Upper lobe of right lung (tissue), 1 donor: ENCODE results near the gene TMEM79. TPM values are rescaled to one million over a fixed set of nuclear protein-coding genes. Genes with fewer than 3 reads are reported as not detected.
A peak's percentile ranks its signal among the peaks of the same experiment; 100 is the strongest.

Experiments
- ATAC-seq: fragments of 200-7000 bp; cut with Tn5 transposase; one replicate; pipeline ENCODE4 v1.9.1; 2020; ENCODE audit warnings: mild to moderate bottlenecking, moderate library complexity
- DNase-seq: peaks from one replicate; pipeline ENCODE4 v3.0.0-alpha.2; 2020
- H3K27ac ChIP-seq: fragments of 200-600 bp; one replicate; pipeline ENCODE4 v1.8.0; 2022
- H3K27me3 ChIP-seq: fragments of 200-600 bp; one replicate; pipeline ENCODE4 v1.8.0; 2022; ENCODE audit warnings: mild to moderate bottlenecking
- H3K36me3 ChIP-seq: fragments of 200-600 bp; one replicate; pipeline ENCODE4 v1.8.0; 2022
- H3K4me1 ChIP-seq: fragments of 200-600 bp; one replicate; pipeline ENCODE4 v1.8.0; 2022
- H3K4me3 ChIP-seq: fragments of 200-600 bp; one replicate; pipeline ENCODE4 v1.8.0; 2022; ENCODE audit warnings: mild to moderate bottlenecking
- H3K9me3 ChIP-seq: fragments of 200-600 bp; one replicate; pipeline ENCODE4 v1.8.0; 2022
- CTCF ChIP-seq: fragments of 200-600 bp; IDR thresholded peaks from one replicate; pipeline ENCODE4 v1.8.0; 2022; ENCODE audit warnings: antibody characterized with exemption
- intact Hi-C: fragments of 100-400 bp; cut with DNase I; formaldehyde crosslinking; loops from one replicate; pipeline ENCODE4 v1.11.0; 2022
- total RNA-seq: library from RNA; stranded (reverse); fragmentation: NEBNext Ultra II Directional; extraction: Animal tissue kit (Norgen Biotek cat#: 25700); gene quantifications from one replicate; pipeline ENCODE4 v1.2.1, GENCODE V29; 2021
- donor health status: DM: no; HTN: yes; CAD: no; lungs with severe emphysema.

TMEM79 gene
- total RNA-seq, 1 donor from 2014 or later = 3.3 TPM

GRCh38 chr1:156298852-156299357 is 14.8 kb downstream of the TMEM79 start, which contains the start of gene VHLL:
TSS of gene VHLL (minus strand) at chr1:156299307. CDS start at chr1:156299189, 118 bp downstream.
- no peak for DNase-seq
- H3K9me3 ChIP-seq = no peaks in the 10 kb centered on the region
- ATAC-seq = no peak
- TF ChIP-seq CTCF = no peak
- intact Hi-C loops = no loop called here
- H3K36me3 ChIP-seq = peaks cover 3% of the 10 kb centered on the region
- H3K27me3 ChIP-seq = no peaks in the 10 kb centered on the region
- H3K27ac ChIP-seq = no peak within 1 kb of the TSS
- H3K4me1 ChIP-seq = peaks cover 11% of the 10 kb centered on the region
- H3K4me3 ChIP-seq = no peak within 1 kb of the TSS

GRCh38 chr1:156303241-156303640 is 19.1 kb downstream of the TMEM79 start:
- Histone ChIP-seq H3K9me3 (no peaks in the 10 kb centered on the region), H3K27ac (no peak overlapping the region), H3K4me1 (no peaks in the 10 kb centered on the region), H3K27me3 (no peaks in the 10 kb centered on the region), H3K36me3 (peaks cover 23% of the 10 kb centered on the region), H3K4me3 (no peak overlapping the region)
- TF ChIP-seq CTCF = no peak
- ATAC-seq = no peak
- intact Hi-C loops = no loop called here
- DNase-seq = no peak

GRCh38 chr1:156305215-156305614 is 21.1 kb downstream of the TMEM79 start:
- intact Hi-C loops = no loop called here

GRCh38 chr1:156308078-156308477 is 24.0 kb downstream of the TMEM79 start:
- H3K27me3 ChIP-seq = no peaks in the 10 kb centered on the region
- H3K9me3 ChIP-seq = no peaks in the 10 kb centered on the region
- intact Hi-C loops = no loop called here
- DNase-seq (no peak), ATAC-seq (no peak)
- TF ChIP-seq CTCF = no peak
- H3K4me3 ChIP-seq = no peak overlapping the region
- no peak overlapping the region for H3K27ac ChIP-seq
- H3K36me3 ChIP-seq = peaks cover 71% of the 10 kb centered on the region
- no peaks in the 10 kb centered on the region for H3K4me1 ChIP-seq

More at GRCh38 chr1:156305215-156305614, 21.1 kb downstream of the TMEM79 start:
- no peaks in the 10 kb centered on the region for H3K4me1 ChIP-seq
- no peak for TF ChIP-seq CTCF
- ATAC-seq = no peak
- no peaks in the 10 kb centered on the region for H3K9me3 ChIP-seq
- DNase-seq = no peak
- H3K27ac ChIP-seq = no peak overlapping the region
- no peak overlapping the region for H3K4me3 ChIP-seq
- H3K27me3 ChIP-seq = no peaks in the 10 kb centered on the region
- peaks cover 42% of the 10 kb centered on the region for H3K36me3 ChIP-seq

GRCh38 chr1:156310962-156311361 is 26.8 kb downstream of the TMEM79 start:
- ATAC-seq = no peak
- TF ChIP-seq CTCF = no peak
- Histone ChIP-seq H3K27me3 (no peaks in the 10 kb centered on the region), H3K4me3 (no peak overlapping the region), H3K27ac (no peak overlapping the region), H3K4me1 (no peaks in the 10 kb centered on the region), H3K9me3 (no peaks in the 10 kb centered on the region), H3K36me3 (peaks cover 90% of the 10 kb centered on the region)
- intact Hi-C loops = no loop called here
- DNase-seq = peak; percentile 56

- ATAC-seq (no peak), DNase-seq (no peak)
- Histone ChIP-seq H3K4me1 (no peaks in the 10 kb centered on the region), H3K4me3 (no peak overlapping the region), H3K27me3 (no peaks in the 10 kb centered on the region), H3K36me3 (peaks cover 100% of the 10 kb centered on the region), H3K9me3 (no peaks in the 10 kb centered on the region), H3K27ac (no peak overlapping the region)
- intact Hi-C loops = no loop called here
- no peak for TF ChIP-seq CTCF
These were observed 32.8 kb downstream of the TMEM79 start for GRCh38 chr1:156316909-156317308.
